HG02642 (cell line): ENCODE measurements around the gene SOSTDC1.
"Not testable (repeated sequence)": the region's sequence is repeated elsewhere in the genome, so short reads cannot be mapped to it uniquely, and the experiment has no call there.

Experiments used
- ATAC-seq: cut with Tn5 transposase; IDR thresholded peaks from one replicate; pipeline ENCODE4 v1.9.1; 2021; ENCODE audit warnings: mild to moderate bottlenecking; ENCODE audit not compliant: unreplicated experiment, poor library complexity

SOSTDC1 gene

DNA sequence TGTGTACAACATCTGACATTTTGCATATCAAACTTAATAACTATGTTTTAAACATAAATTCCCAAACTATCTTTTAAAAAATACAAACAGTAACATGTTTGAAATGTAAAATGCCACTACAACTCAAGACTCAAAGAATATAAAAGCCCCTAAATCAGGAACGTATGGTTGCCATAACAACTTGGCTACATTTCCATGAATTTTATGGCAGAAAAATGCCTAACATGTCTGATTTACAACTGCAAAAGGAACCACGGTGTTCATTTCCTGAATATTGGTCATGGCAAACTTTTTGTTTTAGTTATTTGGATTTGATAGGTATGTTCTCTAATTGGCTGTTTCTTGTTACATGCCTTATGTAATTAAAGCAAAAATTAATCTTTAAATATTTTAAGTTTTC lies 2.0 kb downstream of the SOSTDC1 start:
- ATAC-seq: no peak

DNA sequence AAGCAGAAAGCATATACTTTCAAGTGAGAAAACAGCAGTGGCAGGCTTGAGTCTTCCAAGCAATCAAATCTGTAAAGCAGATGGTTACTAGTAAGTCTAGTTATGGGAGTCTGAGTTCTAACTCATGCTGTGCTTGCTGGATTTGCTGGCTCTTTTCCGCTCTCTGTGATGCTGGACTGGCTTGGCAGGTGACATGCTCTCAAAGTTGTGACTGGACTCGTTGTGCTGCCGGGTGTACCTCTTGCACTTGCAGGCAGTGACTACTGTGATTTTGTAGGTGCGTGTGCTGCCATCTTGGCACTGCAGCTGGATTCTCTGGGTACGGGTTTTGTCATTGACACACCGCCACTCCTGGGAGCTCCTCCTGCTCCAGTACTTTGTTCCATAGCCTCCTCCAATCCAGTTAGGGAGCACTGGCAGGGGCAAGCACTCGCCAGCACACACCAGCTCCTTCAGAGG lies 3.1 kb downstream of the SOSTDC1 start:
- no peak for ATAC-seq

DNA sequence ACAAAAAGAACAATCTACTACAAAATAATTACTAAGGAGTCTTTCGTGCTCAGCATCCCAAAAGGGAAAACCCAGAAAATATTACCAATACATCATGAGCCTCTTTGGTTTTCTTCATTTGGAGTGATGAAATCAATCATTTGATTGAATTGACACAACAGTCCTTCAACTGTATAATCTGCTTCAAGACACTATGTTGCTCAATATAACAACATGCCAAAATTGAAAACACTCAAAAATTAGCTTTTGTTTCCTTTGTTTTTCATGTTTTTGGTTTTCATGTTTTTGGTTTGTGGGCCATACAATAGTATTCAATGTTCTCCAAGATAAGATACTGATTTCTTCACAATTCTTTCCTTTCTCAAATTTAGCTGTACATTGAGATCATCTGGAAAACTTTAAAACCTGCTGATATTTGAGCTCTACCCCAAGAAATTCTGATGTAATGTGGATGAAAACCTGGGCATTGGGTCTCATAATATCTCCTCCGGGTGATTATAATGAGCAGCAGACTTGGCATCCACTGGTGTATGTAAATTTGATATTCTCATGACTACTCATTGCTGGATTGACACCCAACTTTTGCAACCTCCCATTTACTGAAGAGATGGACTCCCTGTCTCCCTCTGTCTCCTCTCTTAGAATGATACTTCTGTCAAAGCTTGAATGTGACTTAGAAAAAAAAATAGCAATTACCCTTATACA lies 4.6 kb downstream of the SOSTDC1 start:
- ATAC-seq: no peak

DNA sequence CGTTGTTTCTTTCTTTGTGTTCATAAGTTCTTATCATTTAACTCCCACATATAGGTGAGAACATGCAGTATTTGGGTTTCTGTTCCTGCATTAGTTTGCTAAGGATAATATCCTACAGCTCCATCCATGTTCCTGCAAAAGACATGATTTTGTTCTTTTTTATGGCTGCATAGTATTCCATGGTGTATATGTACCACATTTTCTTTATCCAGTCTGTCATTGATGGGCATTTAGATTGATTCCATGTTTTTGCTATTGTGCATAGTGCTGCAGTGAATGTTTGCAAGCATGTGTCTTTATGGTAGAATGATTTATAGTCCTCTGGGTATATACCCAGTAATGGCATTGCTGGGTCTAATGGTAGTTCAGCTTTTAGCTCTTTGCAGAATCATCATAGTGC lies 9.2 kb downstream of the SOSTDC1 start:
- ATAC-seq: not testable (repeated sequence)

DNA sequence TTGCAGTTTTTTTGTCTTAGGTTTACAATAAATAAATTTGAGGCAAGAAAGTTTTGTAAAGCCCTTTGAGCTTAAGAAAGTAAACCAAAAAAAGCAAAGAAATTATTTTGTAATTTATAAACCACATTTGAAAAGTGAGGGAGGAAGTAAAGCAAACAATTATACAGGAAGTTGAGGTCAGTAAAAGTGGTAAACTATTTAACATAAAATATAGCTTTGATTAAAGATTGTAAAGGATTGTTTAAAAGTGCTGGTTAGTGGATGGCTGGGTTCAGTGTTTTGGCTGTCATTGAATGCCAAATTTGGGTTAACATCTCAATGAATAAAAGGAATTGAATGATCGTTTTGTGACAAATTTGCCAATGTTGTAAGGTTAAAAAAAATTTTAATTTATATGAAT lies 9.9 kb downstream of the SOSTDC1 start:
- ATAC-seq: no peak

DNA sequence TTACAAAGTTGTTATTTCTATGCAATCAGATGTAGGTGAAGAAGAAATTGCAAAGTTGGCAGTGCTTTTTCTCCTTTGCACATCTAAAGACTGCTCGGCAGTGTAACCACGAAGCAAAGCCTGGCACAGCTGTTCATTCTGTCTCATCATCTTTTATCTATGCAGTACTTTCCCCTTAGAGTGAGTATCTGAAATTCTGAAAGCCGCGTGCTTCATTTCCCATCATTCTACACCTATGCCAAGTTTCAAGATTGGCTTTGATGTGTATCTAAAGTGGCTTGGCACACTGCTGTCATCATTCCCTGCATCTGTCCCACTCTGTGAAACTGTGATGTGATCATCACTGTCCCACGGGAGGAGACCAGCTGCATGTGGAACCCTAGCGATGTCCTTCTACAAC lies 15.2 kb downstream of the SOSTDC1 start:
- ATAC-seq: no peak

DNA sequence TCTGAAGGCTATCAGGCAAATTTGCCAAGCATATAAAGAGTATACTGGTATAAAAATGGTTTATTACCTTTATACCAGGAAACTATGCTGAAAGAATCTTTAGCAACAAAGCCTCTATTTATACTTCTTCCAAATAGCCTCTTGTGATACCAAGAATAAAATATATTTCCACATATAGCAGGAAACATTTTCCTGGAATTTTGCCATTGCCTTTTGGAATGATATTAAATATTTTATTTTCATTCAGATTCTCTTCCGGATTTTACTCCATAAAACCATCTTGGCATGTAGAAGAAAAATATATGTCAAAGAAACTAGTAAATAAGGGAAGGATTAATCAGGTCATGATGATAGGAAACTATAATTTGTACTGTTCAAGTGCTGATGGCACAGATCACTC lies 17.7 kb downstream of the SOSTDC1 start:
- no peak for ATAC-seq

DNA sequence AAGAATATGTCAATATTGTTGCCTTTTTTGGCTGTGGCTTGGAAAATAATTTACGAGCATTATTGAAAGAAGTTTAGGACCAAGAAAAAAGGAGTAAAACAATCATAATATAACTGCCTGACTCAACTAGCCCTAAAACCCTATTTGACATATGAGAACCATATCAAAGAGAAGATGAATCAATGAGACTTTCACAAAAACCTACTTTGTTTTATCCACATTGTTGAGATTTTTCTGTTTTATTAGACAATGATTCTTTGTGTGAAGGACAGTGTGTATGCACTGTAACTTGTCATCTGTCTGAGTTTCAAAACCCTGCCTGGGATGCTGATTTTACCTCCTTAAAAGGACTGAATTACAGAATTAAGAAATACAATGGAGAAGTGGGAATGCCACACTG lies 19.0 kb downstream of the SOSTDC1 start:
- no peak for ATAC-seq

DNA sequence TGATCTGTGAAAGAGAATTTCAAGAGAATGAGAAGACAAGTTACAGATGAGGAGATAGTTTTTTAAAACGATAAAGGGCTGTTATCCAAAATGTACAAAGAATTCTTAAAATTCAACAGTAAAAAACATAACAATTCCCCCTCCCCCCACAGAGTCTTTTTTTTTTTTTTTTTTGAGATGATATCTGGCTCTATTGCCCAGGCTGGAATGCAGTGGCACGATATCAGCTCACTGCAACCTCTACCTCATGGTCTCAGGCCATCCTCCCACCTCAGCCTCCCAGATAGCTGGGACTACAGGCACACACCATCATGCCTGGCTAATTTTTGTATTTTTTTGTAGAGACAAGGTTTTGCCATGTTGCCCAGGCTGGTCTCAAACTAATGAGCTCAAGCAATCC lies 21.7 kb downstream of the SOSTDC1 start:
- not testable (repeated sequence) for ATAC-seq

DNA sequence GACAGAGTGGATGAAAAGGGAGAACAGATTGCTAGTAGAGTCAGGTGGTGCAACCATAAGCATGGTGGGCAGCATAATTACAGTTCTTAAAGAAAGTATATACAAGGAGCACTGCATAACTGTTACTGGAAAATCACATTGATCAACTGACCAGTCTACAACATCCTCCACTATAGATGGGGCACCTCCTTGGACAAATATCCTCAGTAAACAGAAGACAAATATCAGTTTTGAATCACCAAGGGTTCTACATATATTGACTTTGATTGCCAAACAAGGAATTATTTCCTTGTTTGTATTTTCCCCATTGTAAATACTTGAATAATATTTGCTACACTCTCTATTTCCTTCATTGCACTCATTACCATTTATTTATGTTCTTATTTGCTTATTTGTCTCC lies 26.6 kb downstream of the SOSTDC1 start:
- no peak for ATAC-seq

DNA sequence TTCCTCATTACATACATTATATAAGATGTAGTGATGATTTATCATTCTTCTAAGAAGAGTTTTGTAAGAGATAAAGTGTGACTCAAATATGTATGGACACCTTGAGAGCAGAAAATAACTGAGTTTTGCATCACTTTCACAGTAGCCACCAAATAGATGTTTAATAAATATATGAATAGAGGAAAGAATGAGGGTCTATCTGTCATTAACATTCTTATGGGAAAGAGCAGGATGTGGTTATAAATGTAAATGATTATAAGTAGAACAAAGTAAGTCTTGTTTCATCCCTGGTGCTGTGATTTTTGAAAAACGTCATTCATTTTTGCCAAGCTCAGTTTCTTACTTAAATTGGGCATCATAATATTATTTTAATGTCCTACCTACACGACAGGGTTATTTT lies 29.2 kb downstream of the SOSTDC1 start:
- no peak for ATAC-seq

DNA sequence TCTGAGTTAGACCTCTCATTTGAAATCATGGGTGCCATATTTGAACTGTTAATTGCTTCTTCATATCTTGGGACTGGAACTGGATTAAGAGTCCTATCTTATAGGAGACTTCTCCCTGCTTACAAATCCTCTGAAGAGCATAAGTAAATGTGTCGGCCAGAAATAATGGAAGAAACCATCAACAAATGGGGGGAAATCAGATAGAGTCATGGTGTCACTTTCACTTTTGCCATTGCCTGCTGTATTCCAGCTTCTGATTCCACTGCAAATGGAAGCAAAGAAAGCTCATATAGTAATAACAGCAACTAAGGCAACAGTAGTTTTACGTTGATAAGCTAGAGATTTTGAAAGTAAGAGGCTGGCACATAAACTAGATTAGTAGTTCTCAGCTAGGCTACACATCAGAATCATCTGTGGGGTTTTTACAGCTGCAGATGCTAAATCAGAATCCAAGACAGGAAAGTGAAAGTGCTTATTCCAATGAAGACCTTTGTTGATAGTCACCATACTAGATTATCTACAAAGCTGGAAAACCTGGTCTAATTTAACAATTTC lies 31.9 kb downstream of the SOSTDC1 start:
- ATAC-seq: no peak

DNA sequence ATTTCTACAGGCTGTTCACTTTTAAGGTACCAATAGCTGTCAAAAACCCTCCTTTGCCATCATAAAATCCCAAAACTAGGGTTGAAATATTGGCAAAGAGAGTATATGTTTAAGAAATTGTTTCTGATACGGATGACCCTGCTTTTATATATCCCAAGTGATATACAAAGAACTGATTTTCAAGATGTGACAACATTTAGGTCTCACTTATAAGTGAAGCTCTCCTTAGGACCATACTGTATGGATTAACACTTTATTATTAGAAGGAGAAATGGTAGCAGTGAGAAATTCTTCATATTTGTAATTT lies 33.2 kb downstream of the SOSTDC1 start:
- no peak for ATAC-seq

DNA sequence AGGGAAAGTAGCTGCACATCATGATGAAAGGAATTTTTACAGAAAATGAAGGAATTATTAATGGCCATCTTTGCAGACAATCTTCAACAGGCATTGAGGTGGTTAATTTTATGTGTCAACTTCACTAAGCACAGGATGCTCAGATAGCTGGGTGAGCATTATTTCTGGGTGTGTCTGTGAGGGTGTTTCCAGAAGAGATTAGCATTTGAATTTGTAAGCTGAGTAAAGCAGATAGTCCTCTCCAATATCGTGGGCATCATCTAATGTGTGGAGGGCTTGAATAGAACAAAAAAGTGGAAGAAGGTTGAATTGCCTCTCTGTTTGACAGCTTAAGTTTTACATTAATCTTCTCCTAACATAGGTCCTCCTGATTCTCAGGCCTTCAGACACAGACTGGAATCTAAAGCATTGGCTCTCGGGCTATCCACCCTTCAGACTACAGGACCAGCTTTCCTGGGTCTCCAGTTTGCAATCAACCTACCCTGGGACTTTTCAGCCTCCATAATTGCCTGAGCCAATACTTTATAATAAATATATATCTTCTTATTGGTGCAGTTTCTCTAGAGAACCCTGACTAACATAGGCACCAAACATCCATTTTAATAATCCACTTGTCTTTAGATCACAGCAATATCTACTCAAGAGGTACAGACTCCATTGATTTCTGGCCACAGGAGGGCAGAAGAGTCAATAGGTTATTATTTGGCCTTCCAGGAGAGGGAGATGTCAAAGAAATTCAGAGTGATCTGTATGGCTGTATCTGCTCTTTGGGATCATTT lies 33.7 kb downstream of the SOSTDC1 start:
- peak; percentile 71 for ATAC-seq

DNA sequence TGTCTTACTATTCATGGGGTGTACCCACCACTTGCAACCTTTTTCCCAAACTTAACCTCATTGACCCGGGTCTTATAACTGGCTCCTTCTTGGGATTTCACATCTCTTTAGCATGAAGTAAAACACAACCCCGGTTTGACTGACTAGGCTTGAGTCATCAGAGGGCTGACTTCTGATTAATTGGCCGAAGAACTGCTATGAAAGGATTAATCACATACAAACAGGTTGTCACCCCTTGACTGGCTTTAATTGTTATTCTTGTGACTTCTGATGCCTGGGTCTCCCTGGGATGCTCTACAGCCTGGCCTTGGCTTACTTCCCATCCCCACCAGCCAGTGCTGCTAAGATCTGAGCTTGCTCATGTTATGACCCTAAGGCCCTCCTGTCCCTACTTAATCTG lies 35.4 kb downstream of the SOSTDC1 start:
- ATAC-seq: no peak

DNA sequence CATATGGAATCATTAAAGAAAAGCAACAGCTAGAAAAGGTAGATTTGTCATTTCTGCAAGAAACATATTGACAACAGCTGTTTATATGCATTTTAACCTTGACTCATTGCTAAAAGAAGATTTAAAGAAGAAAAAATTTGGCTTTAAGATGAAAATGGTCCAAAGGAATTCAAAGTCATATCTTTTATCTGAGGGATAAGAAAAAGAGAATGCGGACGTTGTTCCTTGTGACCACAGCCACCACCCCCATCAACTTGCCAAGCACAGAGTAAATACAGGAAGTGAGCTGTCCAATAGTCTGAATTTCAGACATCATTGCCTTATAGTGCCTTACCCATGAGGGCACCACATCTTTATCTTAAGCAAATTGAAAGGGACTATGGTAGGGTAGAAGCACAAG lies 36.9 kb downstream of the SOSTDC1 start:
- no peak for ATAC-seq

DNA sequence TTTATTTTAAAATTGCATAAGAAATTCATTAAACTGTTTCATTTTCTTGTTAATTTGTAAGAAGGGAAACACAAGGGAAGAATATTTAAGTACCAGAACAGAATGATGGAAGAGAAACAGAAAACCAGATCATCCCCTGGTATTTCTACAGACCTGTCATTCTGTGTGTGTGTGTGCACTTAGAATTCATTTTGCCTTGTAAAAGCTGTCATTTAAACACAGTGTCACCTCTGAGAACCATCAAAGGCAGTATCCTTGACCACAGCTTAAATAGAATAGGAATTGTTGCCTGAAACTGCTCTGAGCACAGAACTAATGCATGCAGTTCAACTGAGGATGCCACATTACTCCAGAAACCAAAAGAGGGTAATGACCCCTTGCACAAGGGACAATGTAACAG lies 37.4 kb downstream of the SOSTDC1 start:
- no peak for ATAC-seq

DNA sequence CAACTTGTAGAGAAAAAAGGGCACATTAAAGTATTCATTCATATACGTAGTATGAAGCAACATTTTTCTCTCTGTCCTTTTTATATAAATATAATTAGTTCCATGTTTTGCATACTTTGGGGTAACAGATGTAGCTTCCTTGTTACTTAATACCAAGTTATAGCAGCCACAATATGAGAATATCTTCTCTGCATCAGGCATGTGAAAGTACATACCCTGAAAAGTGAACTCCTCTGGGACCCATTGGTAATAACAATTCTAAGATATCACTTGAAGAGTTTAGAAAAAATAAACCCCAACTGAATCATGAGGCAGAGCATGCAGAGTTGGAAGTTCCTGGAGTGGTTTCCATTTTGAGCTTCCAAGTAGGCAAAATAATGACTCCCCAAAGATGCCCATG lies 41.8 kb downstream of the SOSTDC1 start:
- no peak for ATAC-seq

DNA sequence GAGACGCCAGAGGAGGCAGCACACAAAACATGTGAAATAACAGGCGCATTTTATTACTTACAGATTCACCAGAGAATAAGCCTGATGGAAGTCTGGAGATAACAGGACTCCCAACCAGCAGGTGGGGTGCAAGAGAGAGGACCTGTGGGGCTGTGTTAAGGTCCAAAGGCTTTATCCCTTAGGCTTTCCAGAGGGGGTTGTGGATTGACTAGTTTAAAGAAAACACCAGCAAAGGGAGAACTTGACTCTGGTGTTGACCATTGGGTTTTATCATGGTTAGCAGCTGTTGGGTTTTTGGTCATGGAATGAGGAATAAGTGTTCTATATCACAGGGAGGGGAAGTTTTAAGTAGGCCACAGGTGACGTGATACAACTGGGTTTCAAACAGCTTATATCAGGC lies 42.6 kb downstream of the SOSTDC1 start:
- no peak for ATAC-seq

DNA sequence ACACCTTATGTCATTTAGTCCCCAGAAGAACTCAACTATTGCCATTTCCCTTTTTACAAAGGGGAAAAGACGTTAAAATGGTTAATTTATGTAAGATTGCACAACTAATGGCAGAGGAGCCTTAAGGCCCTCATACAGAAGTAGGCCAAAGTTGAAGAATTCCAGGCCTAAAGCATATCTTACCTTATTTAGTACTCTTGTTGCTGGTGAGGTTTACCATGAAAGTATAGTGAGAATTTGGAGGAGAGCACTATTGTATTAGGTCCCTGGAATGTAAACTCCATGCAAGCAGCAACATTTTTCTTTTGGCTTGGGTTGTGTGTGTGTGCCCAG lies 43.5 kb downstream of the SOSTDC1 start:
- no peak for ATAC-seq

DNA sequence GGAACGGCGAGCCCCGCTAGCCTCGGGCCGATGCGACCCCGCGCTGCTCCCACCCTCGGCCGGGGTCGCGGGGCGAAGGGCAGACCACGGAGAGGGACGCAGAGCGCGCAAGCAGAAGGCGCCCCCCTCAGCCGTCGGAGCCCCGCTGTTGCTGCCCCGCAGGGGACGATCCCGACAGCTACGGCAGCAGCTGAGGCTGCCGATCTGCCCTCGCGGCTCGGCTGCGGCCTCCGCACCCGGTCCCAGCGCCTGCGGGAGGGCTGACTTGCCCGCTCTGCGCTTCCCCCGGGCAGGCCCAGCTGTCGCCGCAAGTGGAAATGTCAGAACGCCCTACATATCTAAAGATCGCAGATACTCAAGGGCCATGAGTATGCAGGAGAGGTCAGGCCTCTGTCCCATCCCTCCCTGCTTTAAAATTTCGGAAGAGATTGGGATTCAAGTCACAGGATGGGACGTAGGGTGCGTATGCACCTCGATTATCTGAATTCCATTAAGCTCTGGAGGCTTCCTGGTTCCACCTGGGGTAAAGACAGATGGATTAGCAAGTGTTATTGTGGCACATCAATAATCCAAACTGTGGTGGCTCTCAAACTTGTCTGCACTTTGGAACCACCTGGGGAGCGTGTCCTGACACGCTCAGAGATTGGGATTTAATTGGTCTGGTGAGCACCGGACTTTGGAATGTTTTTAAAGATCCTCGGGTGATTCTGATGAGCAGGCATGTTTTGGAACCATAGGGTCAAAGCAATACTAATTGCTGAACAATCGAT lies 44.0 kb downstream of the SOSTDC1 start, which contains the start of gene CRPPA:
Gene CRPPA (minus strand): TSS at position 206 of the 770 bp plus-strand sequence. CDS start 216 bp downstream, outside the sequence.
- ATAC-seq: peak; percentile 48
